COLO668 (cell line): ENCODE results near the gene TBC1D10A.
A peak's percentile ranks its signal among the peaks of the same experiment; 100 is the strongest.

ENCODE experiments used
- DNase-seq: peaks from one replicate; lab custom pipeline; 2025; ENCODE audit not compliant: unreplicated experiment; lab: John Stamatoyannopoulos, UW

TBC1D10A gene

GRCh38 chr22:30249049-30250038, 77.4 kb downstream of the TBC1D10A start:
- DNase-seq: no peak

DNA sequence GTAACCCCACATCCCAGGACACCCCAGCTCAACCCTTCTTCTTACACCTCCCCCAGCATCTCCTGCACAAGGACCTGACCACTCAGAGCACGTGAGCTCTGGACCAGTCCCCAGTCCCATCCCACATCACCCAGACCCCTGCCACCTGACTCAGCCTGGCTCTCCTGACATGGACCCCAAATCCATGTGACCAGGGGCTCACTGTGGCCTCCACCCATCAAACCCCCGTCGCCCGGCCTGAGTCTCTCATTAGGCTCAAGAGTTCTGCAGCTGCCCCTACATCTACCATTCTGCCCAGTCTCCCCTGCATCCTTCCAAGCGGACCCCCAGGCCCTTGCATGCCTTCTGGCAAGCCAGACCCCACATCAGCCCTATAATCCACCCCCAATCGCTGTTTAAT, 78.3 kb downstream of the TBC1D10A start:
- DNase-seq: no peak

DNA sequence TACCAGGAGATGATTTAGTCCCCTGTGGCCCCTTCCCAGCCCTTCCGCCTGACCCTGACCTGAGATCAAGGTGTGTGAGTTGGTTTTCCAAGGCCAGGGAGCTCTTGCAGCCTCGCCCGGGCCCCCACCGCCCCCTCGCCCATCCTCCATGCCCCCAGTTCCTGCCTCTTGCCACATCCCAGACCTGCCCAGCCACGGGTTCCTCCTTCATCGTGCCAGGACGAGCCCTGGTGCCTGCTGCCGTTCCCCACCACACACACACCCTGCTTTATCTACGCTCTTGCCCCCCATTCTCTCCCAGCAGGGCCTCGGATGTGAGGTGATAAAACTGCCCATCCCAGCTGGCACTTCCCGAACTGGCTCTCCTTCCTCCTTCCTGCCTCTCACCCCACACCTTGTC, 78.8 kb downstream of the TBC1D10A start:
- DNase-seq: no peak

GRCh38 chr22:30247561-30247960, 79.2 kb downstream of the TBC1D10A start:
- no peak for DNase-seq

DNA sequence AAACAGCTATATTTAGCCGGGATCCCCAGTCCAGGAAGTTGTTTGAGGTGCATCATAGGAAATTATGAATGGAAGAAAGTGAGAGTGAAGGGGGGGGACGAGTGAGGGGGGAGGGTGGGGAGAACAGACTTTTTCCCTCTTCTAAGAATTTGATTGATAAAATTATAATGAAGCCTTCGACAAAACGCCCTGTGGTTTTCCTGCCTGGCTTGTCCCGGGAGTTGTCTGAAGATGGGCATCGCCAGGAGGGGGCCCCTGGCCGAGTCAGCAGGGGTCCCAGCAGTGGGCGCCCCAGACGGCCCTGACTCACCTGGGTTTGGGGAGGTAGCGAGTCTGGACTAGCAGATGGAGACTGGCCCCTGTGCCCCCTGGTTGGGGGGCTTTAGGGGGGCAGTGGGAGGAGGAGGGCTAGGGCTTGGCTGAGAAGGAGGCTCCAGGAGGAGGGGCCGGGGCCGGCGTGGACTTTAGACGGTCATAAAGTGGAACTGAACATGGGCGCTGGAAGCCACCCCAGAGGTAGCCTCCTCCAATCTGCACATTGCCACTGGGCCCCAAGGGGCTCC, 79.8 kb downstream of the TBC1D10A start:
- peak; percentile 17 for DNase-seq

DNA sequence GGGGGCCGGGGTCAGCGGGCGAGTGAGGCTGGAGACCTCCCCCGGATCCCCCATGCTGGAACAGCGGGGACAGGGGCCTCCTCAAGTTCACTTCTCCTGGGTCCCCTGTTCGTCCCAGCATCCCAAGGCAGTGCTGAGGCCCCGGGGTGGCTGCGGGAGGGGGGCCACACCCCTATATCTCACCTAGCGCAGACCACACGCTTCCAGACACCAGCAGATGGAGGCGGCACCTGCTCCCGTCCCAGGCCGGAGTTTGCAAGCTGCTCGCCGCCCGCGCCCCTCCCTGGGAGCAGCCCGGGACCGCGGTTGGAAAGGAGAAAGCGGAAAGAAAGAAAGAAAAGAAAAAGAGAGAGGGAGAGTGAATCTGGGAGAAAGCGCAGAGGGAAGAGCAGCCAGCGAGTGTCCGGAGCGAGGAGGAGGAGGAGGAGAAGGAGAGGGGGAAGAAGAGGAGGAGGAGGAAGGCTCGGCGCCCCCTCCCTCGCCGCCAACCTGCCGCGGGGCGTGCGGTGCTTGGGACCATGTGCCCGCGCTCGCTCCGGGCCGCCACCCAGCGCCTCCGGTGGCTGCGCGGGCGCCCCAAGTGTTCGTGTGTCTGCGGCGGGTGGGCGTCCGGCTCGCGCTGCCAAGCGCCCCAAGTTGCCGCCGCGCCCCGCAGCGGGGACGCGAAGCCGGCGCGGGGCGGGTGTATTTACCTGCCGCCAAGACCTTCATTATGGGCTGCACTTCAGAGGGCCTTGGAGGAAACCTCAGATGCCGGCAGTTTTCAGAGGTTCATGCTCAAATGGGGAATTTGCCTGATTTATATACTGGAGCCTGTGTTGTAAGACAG, 80.5 kb downstream of the TBC1D10A start, which contains the start of gene LIF:
Gene LIF (minus strand): TSS at position 775 of the 829 bp plus-strand sequence. CDS start 64 bp downstream, at position 711.
- DNase-seq: peak; percentile 46

DNA sequence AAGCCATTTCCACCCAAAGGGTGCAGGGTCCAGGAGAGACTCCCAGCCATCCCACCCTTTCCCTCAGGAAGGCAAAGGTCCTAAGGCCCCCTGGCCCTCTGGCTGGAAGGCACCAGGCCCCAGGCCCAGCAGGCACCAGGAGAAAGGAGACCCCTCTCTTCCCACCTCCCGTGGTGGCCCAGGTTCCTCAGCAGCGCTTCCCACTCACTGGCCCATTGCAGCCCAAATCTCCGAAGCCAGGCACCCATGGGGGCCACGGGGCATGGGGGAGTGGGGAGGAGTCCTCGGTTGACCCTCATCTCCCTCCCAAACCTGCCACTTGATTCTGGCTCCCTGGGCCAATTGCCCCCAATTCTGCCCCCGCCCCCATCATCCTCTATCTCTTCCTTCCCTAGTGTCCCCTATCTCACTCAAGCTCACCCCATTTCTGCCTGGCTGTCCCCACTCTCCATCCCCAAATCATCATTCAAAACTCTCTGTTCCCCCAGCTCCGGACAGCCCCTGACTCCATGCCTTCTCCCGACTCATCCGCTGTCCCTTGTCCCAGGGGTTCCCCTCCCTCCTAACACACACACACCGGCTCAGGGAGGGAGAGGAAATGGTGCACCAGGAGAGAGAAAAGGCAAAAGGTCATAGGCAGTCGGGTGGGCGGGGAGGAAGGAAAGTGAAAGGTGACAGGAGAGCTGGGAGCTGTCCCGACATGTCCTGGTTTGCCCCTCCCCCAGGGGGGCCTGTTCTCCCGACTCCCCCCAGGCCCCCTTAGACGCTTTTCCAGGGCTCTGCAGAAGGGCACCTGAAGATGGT, 81.4 kb downstream of the TBC1D10A start:
- no peak for DNase-seq

DNA sequence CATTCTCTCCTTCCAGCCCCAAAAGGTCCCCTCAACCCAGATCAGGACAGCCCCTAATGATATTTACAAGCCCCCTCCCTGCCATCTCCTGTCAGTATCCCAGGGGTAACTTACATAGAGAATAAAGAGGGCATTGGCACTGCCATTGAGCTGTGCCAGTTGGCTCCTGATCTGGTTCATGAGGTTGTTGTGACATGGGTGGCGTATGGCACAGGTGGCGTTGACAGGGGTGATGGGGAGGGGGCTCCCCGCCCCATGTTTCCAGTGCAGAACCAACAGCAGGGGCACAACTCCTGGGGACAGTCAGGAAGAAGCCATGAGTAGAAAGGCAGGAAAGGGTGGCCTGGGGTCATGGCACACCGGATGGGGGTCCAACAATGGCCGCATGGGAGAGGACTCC, 82.1 kb downstream of the TBC1D10A start:
- no peak for DNase-seq

- DNase-seq: no peak
These were observed 82.7 kb downstream of the TBC1D10A start for GRCh38 chr22:30244066-30244465.

GRCh38 chr22:30243661-30244060, 83.1 kb downstream of the TBC1D10A start:
- no peak for DNase-seq
